ENCODE measurements around the gene RHOXF2. TPM values are rescaled to one million over a fixed set of nuclear protein-coding genes. Genes with fewer than 3 reads are reported as not detected.
"Not testable (repeated sequence)": the region's sequence is repeated elsewhere in the genome, so short reads cannot be mapped to it uniquely, and the experiment has no call there.

Gene RHOXF2, protein sequence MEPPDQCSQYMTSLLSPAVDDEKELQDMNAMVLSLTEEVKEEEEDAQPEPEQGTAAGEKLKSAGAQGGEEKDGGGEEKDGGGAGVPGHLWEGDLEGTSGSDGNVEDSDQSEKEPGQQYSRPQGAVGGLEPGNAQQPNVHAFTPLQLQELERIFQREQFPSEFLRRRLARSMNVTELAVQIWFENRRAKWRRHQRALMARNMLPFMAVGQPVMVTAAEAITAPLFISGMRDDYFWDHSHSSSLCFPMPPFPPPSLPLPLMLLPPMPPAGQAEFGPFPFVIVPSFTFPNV
- total RNA-seq, result not detected
- long read RNA-seq, result 0 reads

DNA sequence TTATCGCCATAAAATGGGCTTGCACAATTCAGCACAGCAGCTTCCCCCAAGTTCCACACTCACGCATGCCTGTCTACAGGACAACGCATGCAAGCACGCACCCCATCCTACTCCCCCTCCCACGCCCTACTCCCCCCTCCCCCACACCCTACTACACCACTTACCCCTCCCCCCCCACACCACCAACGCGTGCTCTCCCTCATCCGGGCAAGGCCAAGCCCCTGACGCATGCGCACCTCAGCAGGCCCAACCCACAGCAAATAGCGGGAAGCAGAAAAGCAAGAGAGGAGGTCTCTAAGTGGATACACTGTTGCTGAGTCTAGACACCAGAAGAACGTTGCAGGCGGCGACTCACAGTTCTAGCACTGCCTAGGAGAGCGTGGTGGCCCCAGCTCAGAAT lies at the start of gene RHOXF2:
Gene RHOXF2, plus strand, starts transcription at position 301 of the 400 bp plus-strand sequence. CDS start 138 bp downstream, outside the sequence.
- DNase-seq (ENCODE audit: low spot score), result not testable (repeated sequence)

DNA sequence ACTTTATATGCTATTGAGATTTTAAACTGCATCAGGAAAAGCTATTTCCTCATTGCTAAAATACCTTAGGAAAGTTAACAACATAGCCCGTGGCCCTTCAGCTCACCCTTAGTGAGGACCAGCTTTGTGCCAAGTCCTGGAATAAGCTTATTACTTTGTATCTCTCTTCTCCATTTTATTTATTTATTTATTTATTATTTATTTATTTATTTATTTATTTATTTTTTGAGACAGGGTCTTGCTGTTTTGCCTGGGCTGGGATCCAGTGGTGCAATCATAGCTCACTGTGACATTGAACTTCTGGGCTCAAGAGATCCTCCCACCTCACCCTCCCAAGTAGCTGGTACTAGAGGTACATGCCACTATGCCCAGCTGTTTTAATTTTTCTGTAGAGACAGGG lies 49.0 kb upstream of the RHOXF2 start:
- DNase-seq (ENCODE audit: low spot score), result no peak

DNA sequence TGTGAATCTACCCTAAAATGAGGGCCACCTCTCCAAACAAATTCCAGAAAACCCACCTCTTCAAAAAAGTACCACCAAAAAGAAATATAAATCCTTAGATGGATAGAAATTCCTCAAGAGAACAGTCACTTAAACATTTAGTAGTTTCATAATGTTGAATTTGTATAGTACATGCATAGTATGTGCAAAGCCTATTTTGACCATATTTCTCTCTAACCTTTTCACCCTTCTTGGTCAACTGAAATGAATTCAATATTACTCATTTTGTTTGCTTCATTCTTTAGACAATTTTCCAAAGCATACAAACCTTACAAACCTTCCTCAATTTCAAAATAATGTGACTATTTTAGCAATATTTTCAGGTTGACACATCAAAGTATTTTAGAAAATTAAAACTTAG lies 46.8 kb upstream of the RHOXF2 start:
- no peak for DNase-seq (ENCODE audit: low spot score)

DNA sequence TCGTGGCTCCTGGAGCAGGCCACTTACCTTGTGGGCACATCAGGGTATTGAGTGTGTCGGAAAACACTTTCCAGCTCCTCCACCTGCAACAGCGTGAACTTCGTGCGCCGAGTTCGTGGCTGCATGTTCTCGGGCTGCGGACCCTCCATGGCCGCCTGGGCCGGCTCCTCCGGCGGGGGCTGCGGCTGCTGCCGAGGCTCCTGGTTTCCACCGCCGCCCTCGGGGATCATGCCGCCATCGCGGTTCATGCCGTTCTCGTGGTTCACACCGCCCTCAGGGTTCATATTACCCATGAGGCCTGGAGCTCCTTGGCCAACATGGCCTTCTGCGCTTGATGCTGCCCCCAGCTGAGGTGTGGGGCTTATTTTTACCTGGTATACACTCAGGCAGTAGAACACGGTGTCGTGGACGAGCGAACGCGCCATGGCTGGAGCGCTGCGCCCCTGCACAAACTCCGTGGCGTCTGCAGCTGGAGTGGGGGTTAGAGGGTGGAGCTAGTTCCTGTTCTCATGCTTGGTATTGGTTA lies 42.9 kb upstream of the RHOXF2 start, which contains the start of gene RHOXF1:
Gene RHOXF1, minus strand, starts transcription at position 476 of the 526 bp plus-strand sequence. Its CDS starts 51 bp downstream, at position 425.
- no peak for DNase-seq (ENCODE audit: low spot score)

DNA sequence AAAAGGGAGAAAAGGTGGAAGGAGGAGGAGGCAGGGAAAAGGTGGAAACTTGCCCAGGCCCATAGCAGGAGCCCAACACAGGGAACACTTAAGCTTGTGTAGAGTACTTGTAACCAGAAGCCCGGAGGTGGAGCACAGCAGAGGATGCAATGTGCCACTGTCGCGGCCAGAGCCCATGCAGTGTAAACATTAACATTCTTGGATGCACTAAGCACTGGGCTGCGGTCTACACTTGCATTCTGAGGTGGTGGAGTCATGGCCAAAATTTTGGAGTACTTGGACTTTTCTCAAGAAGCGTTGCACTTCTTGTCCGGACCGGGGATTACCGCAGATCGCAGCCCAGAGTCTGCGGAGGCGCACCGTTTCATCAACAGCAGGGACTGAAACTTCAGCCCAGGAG lies 38.2 kb upstream of the RHOXF2 start:
- DNase-seq (ENCODE audit: low spot score), result no peak

DNA sequence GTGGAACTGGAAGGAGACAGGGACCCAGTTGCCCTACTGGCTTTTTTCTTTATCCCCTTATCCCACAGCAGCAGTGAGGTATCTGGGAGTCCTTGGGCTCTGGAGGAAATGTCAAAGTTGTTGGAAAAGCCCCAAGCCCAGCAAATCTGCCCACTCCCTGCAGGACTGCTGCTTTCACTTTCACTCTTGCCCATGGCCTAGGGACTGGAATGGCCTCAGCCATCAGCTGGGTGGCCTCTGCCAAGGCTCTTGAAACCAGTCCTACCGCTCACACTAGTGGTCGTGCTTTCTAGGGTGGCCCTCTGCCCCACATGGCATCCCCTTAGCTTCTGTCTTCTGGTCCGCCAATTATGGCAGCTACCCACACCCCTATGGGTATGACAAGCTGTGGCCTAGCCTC lies 33.0 kb upstream of the RHOXF2 start:
- no peak for DNase-seq (ENCODE audit: low spot score)

DNA sequence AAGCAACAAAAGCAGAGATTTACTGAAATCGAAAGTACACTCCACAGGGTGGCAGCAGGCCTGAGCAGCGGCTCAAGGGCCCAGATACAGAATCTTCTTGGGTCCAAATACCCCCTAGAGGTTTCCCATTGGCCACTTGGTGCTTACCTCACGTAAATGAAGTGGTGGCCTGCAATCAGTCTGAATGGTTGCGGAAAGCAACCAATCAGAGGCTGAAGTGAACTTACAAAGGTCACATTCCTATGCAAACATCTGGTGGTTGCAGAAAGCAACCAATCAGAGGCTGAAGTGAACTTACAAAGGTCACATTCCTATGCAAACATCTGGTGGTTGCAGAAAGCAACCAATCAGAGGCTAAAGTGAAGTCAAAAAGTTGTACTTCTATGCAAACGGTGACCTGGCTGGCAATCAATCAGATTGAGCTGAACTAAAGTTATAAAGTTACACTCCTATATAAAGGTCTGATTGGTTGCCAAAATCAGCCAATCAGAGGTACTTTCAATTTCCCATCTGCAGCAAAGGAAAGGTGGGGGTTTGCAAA lies 30.0 kb upstream of the RHOXF2 start:
- not testable (repeated sequence) for DNase-seq (ENCODE audit: low spot score)

DNA sequence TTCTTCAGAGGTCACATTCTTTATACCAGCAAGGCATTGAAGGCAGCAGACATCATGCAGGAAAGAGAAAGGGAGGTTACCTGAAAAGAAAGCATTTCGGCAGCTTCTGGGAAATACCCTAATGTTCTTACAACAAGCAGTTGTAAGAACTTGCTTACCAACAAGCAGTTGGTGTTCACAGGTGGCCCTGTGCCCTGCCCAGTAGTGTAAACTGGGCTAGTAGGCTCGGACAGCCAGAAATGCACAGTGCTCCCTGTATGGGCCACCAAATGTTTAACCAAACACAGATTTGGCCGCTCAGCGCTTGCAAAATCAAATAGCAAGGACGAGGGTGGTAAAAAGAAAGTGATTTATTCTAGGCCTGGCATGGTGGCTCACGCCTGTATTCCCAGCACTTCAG lies 22.3 kb upstream of the RHOXF2 start:
- DNase-seq (ENCODE audit: low spot score), result no peak

DNA sequence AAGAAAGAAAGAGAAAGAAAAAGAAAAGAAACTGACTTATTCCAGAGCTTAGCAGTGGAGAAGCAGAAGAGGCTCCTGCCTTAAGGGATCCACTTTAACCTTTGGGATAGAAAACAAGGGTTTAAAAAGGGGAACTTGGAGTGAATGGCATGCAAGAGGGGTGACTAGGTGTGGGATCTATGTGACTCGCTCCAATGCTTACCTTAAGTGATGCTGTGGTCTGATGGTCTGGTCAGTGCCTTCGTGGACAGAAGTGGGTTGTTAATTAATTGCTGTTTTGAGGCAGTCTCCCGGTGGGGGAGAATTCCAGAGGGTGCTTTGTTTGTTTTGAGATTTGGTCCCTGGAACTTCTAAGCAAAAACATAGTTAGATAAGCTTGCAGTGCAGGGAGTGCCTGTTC lies 21.6 kb upstream of the RHOXF2 start:
- DNase-seq (ENCODE audit: low spot score), result no peak

DNA sequence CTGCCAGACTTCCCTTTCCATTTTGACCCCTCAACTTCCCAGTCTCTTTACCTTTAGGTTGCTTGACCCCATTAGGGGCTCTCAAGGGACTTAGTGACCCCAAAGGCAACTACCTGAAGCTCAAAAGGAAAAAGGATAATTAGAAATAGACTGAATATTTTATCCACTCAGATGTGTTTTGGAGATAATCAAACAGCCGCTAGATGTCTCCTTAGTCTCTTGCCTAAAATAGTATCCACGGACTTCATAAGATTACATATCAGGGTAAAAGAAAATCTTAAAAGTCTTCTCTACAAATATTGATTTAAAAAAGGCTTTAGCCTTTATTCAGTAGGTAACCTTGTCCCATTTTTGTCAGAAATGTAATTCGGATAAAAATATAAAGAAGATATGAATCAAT lies 21.0 kb upstream of the RHOXF2 start:
- DNase-seq (ENCODE audit: low spot score), result no peak

DNA sequence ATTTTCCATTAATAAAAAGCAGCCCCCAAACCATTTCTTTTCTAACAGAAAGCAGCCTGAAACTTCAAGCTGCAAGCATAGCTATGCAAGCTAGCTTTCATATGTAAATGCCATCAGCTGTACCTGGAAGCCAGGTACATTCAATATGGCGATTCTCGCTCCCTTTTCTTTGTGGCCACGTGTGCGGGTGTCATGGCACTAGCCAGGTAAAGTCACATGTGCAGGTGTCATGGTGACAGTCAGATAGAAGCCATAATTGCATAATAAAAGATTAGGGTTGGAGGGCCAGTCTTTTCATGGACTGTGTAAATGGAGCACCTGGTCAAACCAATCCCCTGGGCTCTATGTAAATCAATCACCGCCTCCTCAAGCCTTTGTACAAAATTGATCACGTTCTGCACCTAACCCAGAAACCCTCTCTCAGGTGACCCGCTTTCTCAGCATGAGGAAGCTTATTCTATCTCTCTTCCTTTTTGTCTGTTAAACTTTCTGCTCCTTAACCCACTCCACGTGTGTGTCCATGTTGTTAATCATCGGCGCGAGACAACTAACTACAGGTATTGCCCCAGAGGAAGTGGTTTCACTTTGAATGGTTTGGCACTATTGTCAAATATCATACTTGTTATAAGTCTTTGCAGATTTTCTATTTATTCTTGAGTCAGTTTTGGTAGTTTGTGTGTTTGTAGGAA lies 18.0 kb upstream of the RHOXF2 start:
- DNase-seq (ENCODE audit: low spot score), result no peak

DNA sequence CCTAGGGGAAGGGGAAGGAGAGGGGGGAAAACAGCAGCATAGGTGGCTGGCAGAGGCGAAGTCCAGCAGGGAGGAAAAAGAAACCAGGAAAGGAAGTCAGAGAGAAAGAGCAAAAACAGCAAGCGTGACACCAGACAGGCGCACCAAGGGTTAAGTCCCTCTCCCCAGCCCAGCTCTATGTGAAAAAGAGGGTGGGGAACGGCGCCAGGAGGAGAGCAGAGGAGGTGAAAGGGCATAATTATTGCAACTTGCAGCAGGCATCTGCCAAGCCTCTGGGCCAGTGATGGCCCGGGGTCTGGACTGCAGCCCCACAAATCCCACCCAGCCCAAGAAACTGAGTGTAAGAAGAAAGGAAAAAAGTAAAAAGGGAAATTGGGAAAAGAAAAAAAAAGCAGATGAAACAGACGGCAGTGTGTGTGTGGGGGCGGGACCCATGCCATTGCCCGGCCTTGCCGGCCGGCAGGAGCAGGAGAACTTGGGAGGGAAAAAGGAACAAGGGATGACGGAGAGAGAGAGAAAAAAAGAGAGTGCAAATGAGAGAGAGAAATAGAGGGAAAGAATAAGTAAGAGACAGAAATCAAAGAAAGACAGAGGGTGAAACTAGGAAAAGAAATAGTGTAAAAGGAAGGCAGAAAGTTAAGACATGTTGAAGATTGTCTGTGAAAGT lies 14.1 kb upstream of the RHOXF2 start:
- DNase-seq (ENCODE audit: low spot score), result no peak

DNA sequence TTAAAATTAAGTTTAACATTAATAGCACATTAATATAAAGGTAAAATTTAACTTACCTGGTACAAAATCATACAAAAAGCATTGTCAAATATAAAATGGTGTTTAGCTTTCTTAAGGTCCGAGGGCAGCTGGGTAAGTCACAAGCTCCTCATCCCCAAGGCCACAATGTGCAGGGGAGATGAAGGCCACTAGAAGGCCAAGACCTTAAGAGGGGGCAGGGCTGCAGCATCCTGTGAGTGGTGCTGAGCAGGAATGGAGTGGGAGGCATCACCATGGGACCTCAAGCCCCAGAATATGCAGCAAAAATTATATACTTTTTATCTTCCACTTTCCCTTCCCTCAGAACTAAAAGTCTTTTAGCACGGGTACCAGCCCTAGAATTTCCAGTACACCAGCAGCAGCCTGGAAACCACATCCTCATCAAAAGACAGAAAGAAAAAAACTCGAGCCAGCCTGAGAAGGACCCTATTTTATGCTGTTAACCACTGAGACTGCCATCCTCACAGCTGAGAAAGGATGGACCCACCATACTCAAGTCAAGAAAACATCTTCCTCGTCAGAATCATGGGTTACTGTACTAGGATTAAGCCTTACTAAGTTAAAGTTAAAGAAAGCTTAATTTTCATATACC lies 13.0 kb upstream of the RHOXF2 start:
- DNase-seq (ENCODE audit: low spot score), result no peak

DNA sequence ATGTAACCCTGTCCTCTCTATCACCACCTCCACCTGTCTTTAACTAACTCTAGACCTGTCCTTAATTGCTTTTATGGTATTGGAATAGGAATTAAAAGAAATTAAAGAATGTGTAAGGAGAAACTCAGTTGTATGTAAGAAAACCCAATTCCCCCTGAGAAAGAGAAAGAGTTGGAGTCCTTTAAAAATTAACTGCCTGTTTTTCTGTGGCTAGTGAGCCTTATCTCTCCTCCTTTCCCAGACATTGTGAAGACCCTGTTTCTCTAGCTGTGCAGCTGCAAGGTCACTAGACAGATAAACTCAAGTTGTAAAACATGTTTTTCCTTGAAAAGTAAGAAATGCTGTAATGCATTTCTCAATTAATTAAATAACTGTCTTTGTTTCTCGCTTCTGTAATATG lies 12.1 kb upstream of the RHOXF2 start:
- DNase-seq (ENCODE audit: low spot score), result not testable (repeated sequence)

DNA sequence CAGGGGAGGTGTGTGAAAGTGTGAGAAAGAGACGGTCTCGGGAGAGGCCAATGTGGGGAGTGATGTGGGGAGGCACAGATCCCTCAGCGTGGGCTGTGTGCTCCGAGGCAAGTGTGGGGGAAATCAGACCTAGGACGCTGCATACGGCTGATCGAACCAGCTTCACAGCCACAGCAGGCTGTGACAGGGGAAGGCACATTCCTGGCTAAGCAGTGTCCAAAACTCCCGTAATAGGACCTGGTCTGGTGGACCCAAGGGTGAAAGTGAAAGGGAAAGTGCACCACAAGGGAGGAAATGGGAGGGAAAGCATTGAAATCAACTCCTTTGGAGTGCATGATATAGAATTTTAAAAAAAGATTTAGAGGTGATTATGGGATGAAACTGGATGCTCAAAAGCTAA lies 10.9 kb upstream of the RHOXF2 start:
- no peak for DNase-seq (ENCODE audit: low spot score)

DNA sequence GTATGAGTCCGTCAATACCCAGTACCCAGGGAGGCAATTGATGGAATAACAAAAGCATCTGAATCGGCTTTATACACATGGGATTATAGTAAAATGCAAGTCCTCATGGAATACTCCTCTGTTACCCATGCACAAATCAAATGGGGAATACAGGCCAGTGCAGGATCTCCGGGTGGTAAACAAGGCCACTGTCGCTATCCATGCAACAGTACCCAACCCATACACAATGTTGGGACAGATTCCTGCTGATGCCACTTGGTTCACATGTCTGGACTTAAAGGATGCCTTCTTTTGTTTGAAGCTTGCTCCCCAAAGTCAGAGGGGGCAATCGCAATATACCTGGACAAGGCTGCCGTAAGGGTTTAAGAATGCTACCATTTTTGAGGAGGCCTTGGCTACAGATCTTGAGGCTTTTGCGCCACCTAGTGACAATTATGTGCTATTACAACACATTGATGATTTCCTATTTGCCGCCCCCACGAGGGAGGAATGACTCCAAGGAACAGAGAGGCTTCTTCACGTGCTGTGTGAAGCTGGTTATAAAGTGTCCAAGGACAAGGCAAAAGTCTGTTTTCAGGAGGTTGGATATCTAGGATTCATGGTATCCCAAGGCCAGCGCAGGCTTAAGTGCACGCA lies 8.2 kb upstream of the RHOXF2 start:
- DNase-seq (ENCODE audit: low spot score), result not testable (repeated sequence)

DNA sequence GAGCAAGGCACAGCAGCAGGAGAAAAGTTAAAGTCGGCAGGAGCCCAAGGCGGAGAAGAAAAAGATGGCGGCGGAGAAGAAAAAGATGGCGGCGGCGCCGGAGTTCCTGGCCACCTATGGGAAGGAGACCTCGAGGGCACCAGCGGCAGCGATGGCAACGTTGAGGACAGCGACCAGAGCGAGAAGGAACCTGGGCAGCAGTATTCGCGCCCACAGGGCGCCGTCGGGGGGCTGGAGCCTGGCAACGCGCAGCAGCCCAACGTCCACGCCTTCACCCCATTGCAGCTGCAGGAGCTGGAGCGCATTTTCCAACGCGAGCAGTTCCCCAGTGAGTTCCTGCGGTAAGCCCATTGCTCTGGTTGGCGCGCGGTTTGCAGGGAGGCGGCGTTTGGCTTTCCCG lies 673 bp downstream of the RHOXF2 start:
- not testable (repeated sequence) for DNase-seq (ENCODE audit: low spot score)

DNA sequence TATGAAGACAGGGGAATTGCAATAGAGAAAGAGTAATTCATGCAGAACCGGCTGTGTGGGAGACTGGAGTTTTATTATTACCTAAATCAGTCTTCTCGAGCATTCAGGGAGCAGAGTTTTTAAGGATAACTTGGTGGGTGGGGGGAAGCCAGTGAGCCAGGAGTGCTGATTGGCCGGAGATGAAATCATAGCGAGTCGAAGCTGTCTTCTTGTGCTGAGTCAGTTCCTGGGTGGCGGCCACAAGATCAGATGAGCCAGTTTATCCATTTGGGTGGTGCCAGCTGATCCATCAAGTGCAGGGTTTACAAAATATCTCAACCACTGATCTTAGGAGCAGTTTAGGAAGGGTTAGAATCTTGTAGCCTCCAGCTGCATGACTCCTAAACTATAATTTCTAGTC lies 34.8 kb downstream of the RHOXF2 start:
- DNase-seq (ENCODE audit: low spot score), result not testable (repeated sequence)

DNA sequence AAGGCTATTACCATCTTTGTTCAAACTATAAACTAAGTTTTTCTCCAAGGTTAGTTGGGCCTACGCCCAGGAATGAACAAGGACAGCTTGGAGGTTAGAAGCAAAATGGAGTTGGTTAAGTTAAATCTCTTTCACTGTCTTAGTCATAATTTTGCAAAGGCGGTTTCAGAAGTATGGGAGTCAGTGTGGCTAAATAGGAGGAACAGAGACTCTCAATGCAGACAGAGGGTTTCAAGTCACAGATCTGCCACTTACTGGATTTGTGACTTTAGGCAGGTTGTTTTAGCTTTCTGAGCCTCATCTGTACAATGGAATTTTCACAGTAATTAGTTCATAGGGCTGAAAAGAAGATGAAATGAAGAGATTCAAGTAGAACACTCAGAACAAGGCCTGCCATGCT lies 35.3 kb downstream of the RHOXF2 start:
- DNase-seq (ENCODE audit: low spot score), result not testable (repeated sequence)

DNA sequence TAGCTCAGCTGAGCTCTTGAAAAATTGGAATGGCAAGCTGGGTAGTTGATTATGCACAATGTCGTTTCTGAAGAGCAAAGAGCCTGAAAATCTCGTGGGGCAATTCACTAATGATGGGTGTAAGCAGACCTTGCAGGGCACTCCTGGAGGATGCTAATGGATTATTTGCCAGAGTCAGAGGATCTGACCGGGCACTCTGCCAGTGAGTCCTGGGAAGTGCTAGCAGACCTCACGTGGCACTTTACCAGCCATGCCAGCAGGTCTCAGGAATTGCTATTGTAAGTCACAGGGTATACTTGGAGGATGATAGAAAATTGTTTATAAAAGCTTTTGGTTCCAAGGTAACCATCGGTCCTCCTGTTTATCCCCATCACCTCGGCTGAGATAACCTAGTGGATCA lies 37.4 kb downstream of the RHOXF2 start:
- not testable (repeated sequence) for DNase-seq (ENCODE audit: low spot score)
